Mucosa of rectum (tissue), 2 donors: ENCODE results near the gene PPP2R5C.
A peak's percentile ranks its signal among the peaks of the same experiment; 100 is the strongest.
"Not testable (repeated sequence)": the region's sequence is repeated elsewhere in the genome, so short reads cannot be mapped to it uniquely, and the experiment has no call there.

ENCODE experiments used
- H3K27ac ChIP-seq, 2 donors: one replicate each; pipeline ENCODE4 v1.7.0; 2013; ENCODE audit warnings: inconsistent platforms in 2 of 2, low read depth in 2 of 2, low read length in 2 of 2
- H3K27me3 ChIP-seq, 2 donors: one replicate each; pipeline ENCODE4 v1.7.0; 2013; ENCODE audit warnings: low read length in 2 of 2; ENCODE audit not compliant: control insufficient read depth in 2 of 2, insufficient read depth in 2 of 2
- H3K36me3 ChIP-seq, 2 donors: one replicate each; pipeline ENCODE4 v1.7.0; 2013; ENCODE audit warnings: low read length in 2 of 2; ENCODE audit not compliant: control insufficient read depth in 2 of 2, insufficient read depth in 2 of 2
- H3K4me1 ChIP-seq, 2 donors: one replicate each; pipeline ENCODE4 v1.7.0; 2013; ENCODE audit warnings: low read length in 2 of 2, mild to moderate bottlenecking in 1 of 2; ENCODE audit not compliant: control insufficient read depth in 2 of 2, insufficient read depth in 2 of 2
- H3K4me3 ChIP-seq, 2 donors: one replicate each; pipeline ENCODE4 v1.7.0; 2013; ENCODE audit warnings: low read length in 2 of 2
- H3K9ac ChIP-seq, 2 donors: one replicate each; pipeline ENCODE4 v1.7.0; 2013; ENCODE audit warnings: low read length in 2 of 2, low read depth in 1 of 2, mild to moderate bottlenecking in 1 of 2
- H3K9me3 ChIP-seq, 2 donors: one replicate each; pipeline ENCODE4 v1.7.0; 2013; ENCODE audit warnings: low read length in 2 of 2; ENCODE audit not compliant: control insufficient read depth in 2 of 2
- donor health status: healthy.
- donor health status: Normal muscosa, but diverticular disease.

PPP2R5C gene

GRCh38 chr14:101761032-101761880 lies at the start of gene PPP2R5C:
Gene PPP2R5C (plus strand): TSS chr14:101761709. CDS start chr14:101761894, 185 bp downstream.
- peak within 1 kb of the TSS; percentile 77 to 94 for H3K9ac ChIP-seq
- H3K27ac ChIP-seq = peak within 1 kb of the TSS; percentile 94 to 100
- no peaks in the 10 kb centered on the region for H3K27me3 ChIP-seq
- peaks cover 18 to 28% of the 10 kb centered on the region in 2 donors for H3K4me1 ChIP-seq
- H3K36me3 ChIP-seq = no peaks in the 10 kb centered on the region
- peak within 1 kb of the TSS; percentile 85 to 95 for H3K4me3 ChIP-seq
- H3K9me3 ChIP-seq = no peaks in the 10 kb centered on the region

- H3K9ac ChIP-seq, H3K27me3 ChIP-seq, H3K36me3 ChIP-seq, H3K27ac ChIP-seq, H3K9me3 ChIP-seq, H3K4me3 ChIP-seq: not testable (repeated sequence)
- H3K4me1 ChIP-seq = peaks cover 9 to 11% of the 10 kb centered on the region in 2 donors
These were observed 49.7 kb upstream of the PPP2R5C start for GRCh38 chr14:101711857-101712233.

GRCh38 chr14:101712341-101712740 lies 49.2 kb upstream of the PPP2R5C start:
- not testable (repeated sequence) for H3K4me3 ChIP-seq, H3K9ac ChIP-seq
- peaks cover 9 to 11% of the 10 kb centered on the region in 2 donors for H3K4me1 ChIP-seq

GRCh38 chr14:101713091-101713490 lies 48.4 kb upstream of the PPP2R5C start:
- H3K9me3 ChIP-seq, H3K36me3 ChIP-seq, H3K4me1 ChIP-seq, H3K27me3 ChIP-seq, H3K27ac ChIP-seq, H3K9ac ChIP-seq, H3K4me3 ChIP-seq: not testable (repeated sequence)

More at GRCh38 chr14:101712341-101712740, 49.2 kb upstream of the PPP2R5C start:
- not testable (repeated sequence) for H3K27me3 ChIP-seq, H3K36me3 ChIP-seq, H3K9me3 ChIP-seq, H3K27ac ChIP-seq

- no peak overlapping the region for H3K27ac ChIP-seq
- no peak overlapping the region for H3K9ac ChIP-seq
- no peaks in the 10 kb centered on the region for H3K9me3 ChIP-seq
- H3K27me3 ChIP-seq = no peaks in the 10 kb centered on the region
- H3K4me3 ChIP-seq = no peak overlapping the region
- H3K4me1 ChIP-seq = peaks cover 3 to 6% of the 10 kb centered on the region in 2 donors
- H3K36me3 ChIP-seq = no peaks in the 10 kb centered on the region
These were observed 47.7 kb upstream of the PPP2R5C start for GRCh38 chr14:101713621-101714349.

GRCh38 chr14:101714394-101714793 lies 47.1 kb upstream of the PPP2R5C start:
- H3K4me3 ChIP-seq = no peak overlapping the region

GRCh38 chr14:101715210-101716076 lies 46.1 kb upstream of the PPP2R5C start:
- H3K36me3 ChIP-seq = no peaks in the 10 kb centered on the region
- no peak overlapping the region for H3K4me3 ChIP-seq
- H3K9ac ChIP-seq = no peak overlapping the region
- no peak overlapping the region for H3K27ac ChIP-seq
- H3K9me3 ChIP-seq = no peaks in the 10 kb centered on the region
- no peaks in the 10 kb centered on the region for H3K27me3 ChIP-seq
- peaks cover 2 to 7% of the 10 kb centered on the region in 2 donors for H3K4me1 ChIP-seq

More at GRCh38 chr14:101714394-101714793, 47.1 kb upstream of the PPP2R5C start:
- Histone ChIP-seq H3K27ac (no peak overlapping the region), H3K9me3 (no peaks in the 10 kb centered on the region), H3K9ac (no peak overlapping the region), H3K4me1 (peaks cover 6% of the 10 kb centered on the region in 2 donors), H3K36me3 (no peaks in the 10 kb centered on the region), H3K27me3 (no peaks in the 10 kb centered on the region)

- Histone ChIP-seq H3K9me3 (no peaks in the 10 kb centered on the region), H3K4me1 (peaks cover 3 to 8% of the 10 kb centered on the region in 2 donors), H3K36me3 (no peaks in the 10 kb centered on the region), H3K4me3 (no peak overlapping the region), H3K9ac (no peak overlapping the region), H3K27ac (no peak overlapping the region), H3K27me3 (no peaks in the 10 kb centered on the region)
These were observed 45.2 kb upstream of the PPP2R5C start for GRCh38 chr14:101716077-101716950.

GRCh38 chr14:101716956-101717662 lies 44.4 kb upstream of the PPP2R5C start:
- Histone ChIP-seq H3K27ac (no peak overlapping the region), H3K4me3 (no peak overlapping the region), H3K4me1 (peaks cover 8 to 14% of the 10 kb centered on the region in 2 donors), H3K27me3 (no peaks in the 10 kb centered on the region), H3K36me3 (no peaks in the 10 kb centered on the region), H3K9ac (no peak overlapping the region), H3K9me3 (no peaks in the 10 kb centered on the region)
